HG02938 (cell line): Measurements from ENCODE around the gene WDR6.
"Not testable (repeated sequence)": the region's sequence is repeated elsewhere in the genome, so short reads cannot be mapped to it uniquely, and the experiment has no call there.

Experiments
- ATAC-seq: cut with Tn5 transposase; IDR thresholded peaks from one replicate; pipeline ENCODE4 v1.9.1; 2021; ENCODE audit warnings: mild to moderate bottlenecking, moderate library complexity; ENCODE audit not compliant: unreplicated experiment

WDR6 gene

GRCh38 chr3:48990636-48991469 is 16.3 kb upstream of the WDR6 start:
- ATAC-seq, result no peak

DNA sequence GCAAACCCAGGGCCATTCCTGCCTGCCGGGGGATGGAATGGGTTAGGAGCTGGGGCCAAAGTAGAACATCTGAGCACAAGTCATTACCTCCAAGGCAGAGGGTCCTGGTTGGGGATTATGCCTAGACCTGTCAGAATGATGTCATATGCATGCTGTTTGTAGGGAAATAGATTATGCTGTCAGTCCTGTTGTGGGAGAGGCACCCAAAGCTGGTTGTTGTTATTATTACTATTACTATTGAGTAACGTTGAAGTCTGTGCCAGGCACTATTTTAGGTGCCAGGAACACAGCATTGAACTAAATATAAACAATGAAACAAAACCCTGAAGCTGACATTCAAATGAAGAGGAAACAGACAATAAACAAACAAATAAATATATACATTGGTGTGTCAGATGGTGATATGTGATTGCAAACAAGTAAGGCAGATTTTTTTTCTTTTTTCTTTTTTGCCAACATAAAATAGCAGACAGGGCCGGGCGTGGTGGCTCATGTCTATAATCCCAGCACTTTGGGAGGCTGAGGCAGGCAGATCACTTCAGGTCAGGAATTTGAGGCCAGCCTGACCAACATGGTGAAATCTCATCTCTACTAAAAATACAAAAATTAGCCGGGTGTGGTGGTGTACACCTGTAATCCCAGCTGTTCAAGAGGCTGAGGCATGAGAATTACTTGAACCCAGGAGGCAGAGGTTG is 15.2 kb upstream of the WDR6 start:
- no peak for ATAC-seq

DNA sequence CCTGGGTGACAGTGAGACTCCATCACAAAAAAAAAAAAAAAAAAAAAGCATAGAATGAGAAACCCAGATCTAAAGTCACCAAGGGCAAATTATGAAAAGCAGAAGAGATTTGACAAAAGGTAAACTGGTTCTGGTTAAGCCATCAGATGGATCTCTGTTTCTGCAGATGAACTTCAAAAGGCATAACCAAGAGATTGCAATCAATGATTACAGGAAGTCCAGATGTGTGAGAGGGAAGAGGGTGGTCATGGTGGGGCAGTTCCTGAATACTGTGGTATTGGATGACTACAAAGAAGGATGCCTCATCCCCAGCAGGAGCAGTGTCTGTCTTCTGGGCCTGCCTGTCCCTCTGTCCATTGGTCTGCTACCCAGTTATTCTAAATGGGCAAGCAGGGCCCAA is 13.4 kb upstream of the WDR6 start:
- ATAC-seq, result no peak

GRCh38 chr3:48996640-48997039 is 10.6 kb upstream of the WDR6 start:
- ATAC-seq, result no peak

GRCh38 chr3:48997102-48997635 is 10.0 kb upstream of the WDR6 start:
- no peak for ATAC-seq

DNA sequence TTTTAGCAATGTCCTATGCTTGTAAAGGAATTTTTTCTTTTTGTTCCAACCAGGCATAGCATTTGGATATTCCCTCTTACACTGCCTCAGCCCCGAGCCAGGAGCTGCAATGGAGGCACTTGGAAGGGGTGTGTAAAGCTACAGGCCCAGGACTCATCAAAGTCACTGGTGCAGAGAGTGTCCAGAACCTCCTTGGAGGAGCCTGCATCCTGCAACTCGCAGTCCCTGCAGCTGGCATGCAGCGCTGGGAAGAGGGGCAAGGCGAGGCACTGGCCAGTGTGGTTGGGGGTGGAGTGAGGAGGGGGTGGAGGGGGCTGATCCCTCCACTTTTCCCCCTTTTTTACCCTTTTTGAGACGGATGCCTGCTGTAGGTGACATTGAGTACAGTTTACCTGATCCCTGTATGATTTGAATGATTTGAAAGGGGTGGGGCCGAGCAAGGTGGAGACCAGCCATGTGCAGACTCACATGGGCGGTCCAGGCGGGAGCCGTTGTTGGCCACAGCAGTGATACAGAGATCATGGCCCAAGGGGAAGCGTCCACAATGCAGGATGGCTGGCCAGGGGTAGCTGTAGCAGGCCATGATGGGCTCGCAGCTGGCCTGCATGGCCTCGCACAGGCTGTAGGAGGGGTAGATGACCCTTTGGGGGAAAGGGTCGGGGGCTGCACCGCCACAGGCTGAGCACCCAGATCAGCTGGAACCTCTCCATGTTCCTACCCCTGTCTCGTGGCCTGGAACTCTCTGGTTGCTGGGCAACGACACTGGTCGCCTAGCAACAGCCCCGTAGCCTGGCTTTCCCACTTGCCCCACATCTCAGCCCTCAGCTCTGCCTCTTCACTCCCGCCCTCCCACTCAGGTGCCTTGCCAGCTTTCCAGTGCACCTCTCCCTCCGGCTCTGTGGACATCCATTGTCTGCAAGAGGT is 9.2 kb upstream of the WDR6 start:
- ATAC-seq, result no peak

GRCh38 chr3:48999085-48999858 is 7.9 kb upstream of the WDR6 start:
- ATAC-seq, result no peak

GRCh38 chr3:49001155-49001554 is 6.0 kb upstream of the WDR6 start:
- no peak for ATAC-seq

- no peak for ATAC-seq
These were observed 2.6 kb upstream of the WDR6 start for GRCh38 chr3:49004352-49005302.

DNA sequence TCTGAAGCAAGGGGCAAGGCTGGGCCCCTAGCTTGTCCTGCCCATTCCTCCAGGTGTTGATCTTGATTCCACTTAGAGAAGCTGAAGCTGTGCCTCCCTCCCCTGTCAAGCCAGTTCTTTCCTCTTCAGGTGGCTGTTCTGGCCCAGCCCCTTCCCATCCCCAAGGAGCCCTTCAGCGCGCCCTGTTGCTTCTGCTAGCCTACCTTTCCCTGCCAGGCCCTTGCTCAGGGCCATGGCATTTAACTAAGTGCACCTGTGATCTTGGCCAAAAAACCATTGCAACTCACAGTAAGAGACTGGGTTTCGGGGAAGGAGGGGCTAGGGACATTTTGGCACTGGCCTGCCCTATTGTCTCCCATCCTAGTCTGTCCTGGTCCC is 1.9 kb upstream of the WDR6 start:
- ATAC-seq, result no peak

DNA sequence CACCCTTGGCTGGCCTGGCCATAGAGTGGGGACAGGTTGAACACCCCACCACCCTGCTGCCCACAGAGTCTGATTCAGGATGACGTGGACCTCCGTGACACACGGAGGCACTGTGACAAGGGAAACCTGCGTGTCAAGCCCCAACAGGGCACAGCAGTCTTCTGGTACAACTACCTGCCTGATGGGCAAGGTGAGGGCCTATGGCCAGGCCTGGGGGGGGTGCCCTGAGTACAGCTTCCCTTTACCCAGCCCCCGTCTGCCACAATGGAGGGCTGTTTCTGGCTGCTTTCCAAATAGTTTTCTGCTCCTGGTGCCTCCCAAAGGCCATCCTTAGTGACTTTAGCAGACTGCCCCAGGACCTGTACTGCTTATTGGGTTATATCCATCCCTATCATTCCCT is 1.2 kb upstream of the WDR6 start:
- no peak for ATAC-seq

GRCh38 chr3:49006408-49007067 is 653 bp upstream of the WDR6 start:
- no peak for ATAC-seq

DNA sequence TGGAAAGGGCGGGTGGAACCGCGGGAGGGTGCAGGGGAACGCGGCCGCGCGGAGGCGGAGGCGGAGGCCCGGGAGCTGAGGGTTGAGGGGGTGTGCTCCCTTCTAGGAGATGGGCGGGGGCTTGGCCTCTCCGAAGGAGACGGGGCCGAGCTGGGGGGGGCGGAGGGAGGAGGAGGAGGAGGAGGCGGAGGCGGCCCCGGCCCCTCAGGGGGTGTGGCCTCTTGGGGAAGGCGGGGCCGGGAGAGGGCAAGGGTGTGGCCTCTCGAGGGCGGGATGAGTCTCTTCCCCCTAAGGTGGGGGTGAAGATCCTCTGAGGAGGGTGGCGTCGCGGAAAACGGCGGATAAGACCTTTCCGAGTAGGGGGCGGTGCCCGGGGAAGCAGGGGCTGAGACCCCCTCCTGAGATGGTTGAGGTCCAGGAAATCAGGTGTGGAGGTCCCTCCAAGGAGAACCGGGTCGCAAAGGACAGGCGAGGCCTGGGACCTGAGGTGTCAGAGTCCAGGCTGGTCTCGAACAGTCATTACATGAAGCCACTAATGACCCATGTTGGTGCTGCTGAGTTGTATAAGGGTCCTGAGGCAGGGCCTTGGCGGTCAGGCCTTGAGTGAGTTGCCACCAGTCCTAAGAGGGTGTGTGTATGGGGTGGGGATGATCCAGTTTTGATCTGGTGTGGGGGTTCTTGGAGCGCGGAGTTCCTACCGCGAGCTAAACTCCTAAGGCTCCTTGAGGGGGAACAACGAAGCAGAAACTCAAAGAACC is 759 bp downstream of the WDR6 start:
- peak; percentile 35 for ATAC-seq

DNA sequence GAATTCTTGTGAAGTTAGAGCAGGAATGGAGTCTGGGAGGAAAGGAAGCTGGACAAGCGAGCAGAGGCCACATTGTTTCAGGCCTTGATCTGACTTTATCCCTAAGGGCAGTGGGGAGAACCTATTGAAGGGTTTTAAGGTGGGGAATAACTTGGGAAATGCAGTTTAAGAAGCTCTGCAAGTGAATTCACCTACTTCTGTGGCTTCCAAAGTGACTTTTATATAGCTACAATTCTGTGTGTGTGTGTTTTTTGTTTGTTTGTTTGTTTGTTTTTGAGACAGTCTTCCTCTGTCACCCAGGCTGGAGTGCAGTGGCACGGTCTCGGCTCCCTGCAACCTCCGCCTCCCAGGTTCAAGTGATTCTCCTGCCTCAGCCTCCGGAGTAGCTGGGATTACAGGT is 1.4 kb downstream of the WDR6 start:
- ATAC-seq, result not testable (repeated sequence)

DNA sequence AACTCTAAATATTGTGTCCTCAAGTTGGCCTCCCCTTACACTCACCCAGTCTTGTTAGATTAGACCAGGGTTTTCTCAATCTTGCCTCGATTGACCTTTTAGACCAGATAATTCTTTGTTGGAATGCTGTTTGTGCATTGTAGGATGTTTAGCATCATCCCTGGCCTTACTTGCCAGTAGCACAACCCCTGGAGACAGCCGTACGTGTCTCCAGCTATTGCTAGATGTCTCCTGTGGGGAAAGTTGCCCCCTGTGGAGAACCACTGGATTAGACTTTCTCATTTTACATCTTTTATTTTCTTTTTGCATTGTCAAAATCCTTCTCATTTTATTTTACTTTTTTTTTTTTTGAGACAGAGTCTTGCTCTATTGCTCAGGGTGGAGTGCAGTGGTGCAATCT is 2.2 kb downstream of the WDR6 start:
- no peak for ATAC-seq

- no peak for ATAC-seq
These were observed 5.3 kb downstream of the WDR6 start for GRCh38 chr3:49012441-49013017.

DNA sequence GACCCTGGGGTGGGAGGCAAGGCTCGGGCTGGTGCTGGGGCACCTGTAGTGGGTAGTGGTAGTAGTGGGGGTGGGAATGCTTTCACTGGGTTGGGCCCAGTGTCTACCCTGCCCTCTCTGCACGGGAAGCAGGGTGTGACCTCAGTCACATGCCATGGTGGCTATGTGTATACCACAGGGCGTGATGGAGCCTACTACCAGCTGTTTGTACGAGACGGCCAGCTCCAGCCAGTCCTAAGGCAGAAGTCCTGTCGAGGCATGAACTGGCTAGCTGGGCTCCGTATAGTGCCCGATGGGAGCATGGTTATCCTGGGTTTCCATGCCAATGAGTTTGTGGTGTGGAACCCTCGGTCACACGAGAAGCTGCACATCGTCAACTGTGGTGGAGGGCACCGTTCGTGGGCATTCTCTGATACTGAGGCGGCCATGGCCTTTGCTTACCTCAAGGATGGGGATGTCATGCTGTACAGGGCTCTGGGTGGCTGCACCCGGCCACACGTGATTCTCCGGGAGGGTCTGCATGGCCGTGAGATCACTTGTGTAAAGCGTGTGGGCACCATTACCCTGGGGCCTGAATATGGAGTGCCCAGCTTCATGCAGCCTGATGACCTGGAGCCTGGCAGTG is 6.0 kb downstream of the WDR6 start:
- no peak for ATAC-seq
